Measurements from ENCODE around the gene USP25.

The USP25 gene

GRCh38 chr21:15692711-15693110 lies 37.1 kb upstream of the USP25 start:
- Histone ChIP-seq H3K27ac (ENCODE audit: extremely low read depth, low read depth, low read length) (no peak overlapping the region), H3K36me3 (ENCODE audit: control insufficient read depth in 2 of 2, insufficient read depth in 1 of 2, low read length in 2 of 2) (no peaks in the 10 kb centered on the region), H3K9me3 (ENCODE audit: control insufficient read depth, insufficient read depth, low read depth, low read length) (no peaks in the 10 kb centered on the region), H3K4me1 (ENCODE audit: control insufficient read depth, insufficient read depth, low read length) (no peaks in the 10 kb centered on the region), H3K4me3 (ENCODE audit: low read depth, low read length) (no peak overlapping the region)
- CTCF ChIA-PET = no interaction called here
- TF ChIP-seq ZNF366 (tag by site-specific recombination; conservative IDR thresholded peaks at IDR 0.05) (no peak), ZNF324 (tag by site-specific recombination; IDR thresholded peaks at IDR 0.05) (no peak), PATZ1 (tag by site-specific recombination; IDR thresholded peaks at IDR 0.05) (no peak), ZNF623 (tag by site-specific recombination; IDR thresholded peaks at IDR 0.05) (no peak), KLF16 (tag by site-specific recombination; IDR thresholded peaks at IDR 0.05) (no peak), ZNF311 (tag by site-specific recombination; IDR thresholded peaks at IDR 0.05; ENCODE audit: borderline replicate concordance) (no peak), ZNF677 (tag by site-specific recombination; IDR thresholded peaks at IDR 0.05) (no peak), ZNF266 (tag by site-specific recombination; IDR thresholded peaks at IDR 0.05; ENCODE audit: low read depth) (no peak)
- POLR2A ChIA-PET = no interaction called here

- H3K9me3 ChIP-seq (ENCODE audit: control insufficient read depth, insufficient read depth, low read depth, low read length) = no peaks in the 10 kb centered on the region
- POLR2A ChIA-PET = no interaction called here
- H3K4me1 ChIP-seq (ENCODE audit: control insufficient read depth, insufficient read depth, low read length) = no peaks in the 10 kb centered on the region
- no peak overlapping the region for H3K27ac ChIP-seq (ENCODE audit: extremely low read depth, low read depth, low read length)
- CTCF ChIA-PET = no interaction called here
- TF ChIP-seq ZNF792 (tag by site-specific recombination; IDR thresholded peaks at IDR 0.05) = no peak
- no peak for TF ChIP-seq ZNF114 (tag by site-specific recombination; IDR thresholded peaks at IDR 0.05)
- TF ChIP-seq ZSCAN30 (tag by site-specific recombination; IDR thresholded peaks at IDR 0.05) = no peak
- TF ChIP-seq PRDM1 (tag by site-specific recombination; IDR thresholded peaks at IDR 0.05) = no peak
- no peak overlapping the region for H3K4me3 ChIP-seq (ENCODE audit: low read depth, low read length)
- no peaks in the 10 kb centered on the region for H3K36me3 ChIP-seq (ENCODE audit: control insufficient read depth in 2 of 2, insufficient read depth in 1 of 2, low read length in 2 of 2)
Observed at GRCh38 chr21:15695241-15695640, 34.5 kb upstream of the USP25 start.

- no peaks in the 10 kb centered on the region for H3K4me1 ChIP-seq (ENCODE audit: control insufficient read depth, insufficient read depth, low read length)
- POLR2A ChIA-PET = no interaction called here
- no peak for TF ChIP-seq ZEB2 (tag by site-specific recombination; IDR thresholded peaks at IDR 0.05)
- CTCF ChIA-PET = no interaction called here
- H3K36me3 ChIP-seq (ENCODE audit: control insufficient read depth in 2 of 2, insufficient read depth in 1 of 2, low read length in 2 of 2) = no peaks in the 10 kb centered on the region
- H3K4me3 ChIP-seq (ENCODE audit: low read depth, low read length) = no peak overlapping the region
- H3K27ac ChIP-seq (ENCODE audit: extremely low read depth, low read depth, low read length) = no peak overlapping the region
- no peaks in the 10 kb centered on the region for H3K9me3 ChIP-seq (ENCODE audit: control insufficient read depth, insufficient read depth, low read depth, low read length)
Observed at GRCh38 chr21:15701830-15702229, 28.0 kb upstream of the USP25 start.

GRCh38 chr21:15703932-15704331 lies 25.9 kb upstream of the USP25 start:
- TF ChIP-seq ZNF707 (tag by site-specific recombination; IDR thresholded peaks at IDR 0.05) (no peak), YY2 (tag by site-specific recombination; IDR thresholded peaks at IDR 0.05) (no peak), OVOL3 (tag by site-specific recombination; IDR thresholded peaks at IDR 0.05) (no peak), ZBTB1 (tag by site-specific recombination; IDR thresholded peaks at IDR 0.05) (no peak)
- H3K27ac ChIP-seq (ENCODE audit: extremely low read depth, low read depth, low read length) = no peak overlapping the region
- no peak overlapping the region for H3K4me3 ChIP-seq (ENCODE audit: low read depth, low read length)
- no peaks in the 10 kb centered on the region for H3K36me3 ChIP-seq (ENCODE audit: control insufficient read depth in 2 of 2, insufficient read depth in 1 of 2, low read length in 2 of 2)
- no peaks in the 10 kb centered on the region for H3K9me3 ChIP-seq (ENCODE audit: control insufficient read depth, insufficient read depth, low read depth, low read length)
- POLR2A ChIA-PET = no interaction called here
- no peaks in the 10 kb centered on the region for H3K4me1 ChIP-seq (ENCODE audit: control insufficient read depth, insufficient read depth, low read length)
- CTCF ChIA-PET = interaction anchor here (0.6 kb wide), 2 partner anchors 203 to 444 kb away, joined by 3 read pairs; no protein-coding TSS in a partner anchor

Data from HEK293 (cell line).